NCI-H2081 treated with DMSO at 0.1 percent for 48 hours (cell line): ENCODE data around the gene FAM89A.
"Not testable (repeated sequence)": the region's sequence is repeated elsewhere in the genome, so short reads cannot be mapped to it uniquely, and the experiment has no call there.

Experiments used
- DNase-seq: peaks from one replicate; lab custom pipeline; 2025; lab: John Stamatoyannopoulos, UW

FAM89A gene

GRCh38 chr1:230987448-230987847 is 52.6 kb downstream of the FAM89A start:
- no peak for DNase-seq

- DNase-seq, result no peak
Measured at GRCh38 chr1:230986976-230987375, 53.1 kb downstream of the FAM89A start.

GRCh38 chr1:230985711-230986110 is 54.3 kb downstream of the FAM89A start:
- DNase-seq, result no peak

GRCh38 chr1:230984622-230985515 is 55.2 kb downstream of the FAM89A start:
- DNase-seq, result not testable (repeated sequence)

GRCh38 chr1:230983811-230984210 is 56.2 kb downstream of the FAM89A start:
- DNase-seq, result no peak

- DNase-seq, result no peak
Measured at GRCh38 chr1:230982696-230983095, 57.4 kb downstream of the FAM89A start.

- DNase-seq, result no peak
Measured at GRCh38 chr1:230979952-230980351, 60.1 kb downstream of the FAM89A start.

- DNase-seq, result no peak
Measured at GRCh38 chr1:230979389-230979716, 60.7 kb downstream of the FAM89A start.

GRCh38 chr1:230978491-230979388 is 61.3 kb downstream of the FAM89A start, which contains the start of the genes ARV1 and TTC13:
ARV1 (plus strand) TSS chr1:230979094; CDS start chr1:230979106, 12 bp downstream.
TTC13 (minus strand) TSS chr1:230978861; CDS start chr1:230978830, 31 bp downstream.
- peak; percentile 99 for DNase-seq

- DNase-seq, result no peak
Measured at GRCh38 chr1:230977761-230978490, 62.1 kb downstream of the FAM89A start.

- DNase-seq, result no peak
Measured at GRCh38 chr1:230976825-230977747, 63.0 kb downstream of the FAM89A start.

- no peak for DNase-seq
Measured at GRCh38 chr1:230976360-230976759, 63.7 kb downstream of the FAM89A start.

- no peak for DNase-seq
Measured at GRCh38 chr1:230975636-230976035, 64.4 kb downstream of the FAM89A start.

- no peak for DNase-seq
Measured at GRCh38 chr1:230972855-230973271, 67.2 kb downstream of the FAM89A start.

GRCh38 chr1:230971771-230972170 is 68.3 kb downstream of the FAM89A start:
- no peak for DNase-seq

GRCh38 chr1:230970432-230970831 is 69.6 kb downstream of the FAM89A start:
- DNase-seq, result no peak
